Sigmoid colon (tissue), 7 donors: Measurements from ENCODE around the gene PECR. TPM values are rescaled to one million over a fixed set of nuclear protein-coding genes. Genes with fewer than 3 reads are reported as not detected.

Source experiments
- DNase-seq: peaks from one replicate; pipeline ENCODE4 v3.0.0-alpha.2; 2019
- H3K27ac ChIP-seq, 4 donors: fragments of 200-600 bp; sonication (generic); one replicate each; pipeline ENCODE4 v1.5.1; 2016 to 2019; ENCODE audit warnings: mild to moderate bottlenecking in 1 of 4
- H3K27me3 ChIP-seq, 3 donors: fragments of 200-600 bp; sonication (generic); one replicate each; pipeline ENCODE4 v1.5.1; 2019; ENCODE audit warnings: mild to moderate bottlenecking in 1 of 3
- H3K36me3 ChIP-seq, 4 donors: fragments of 200-600 bp; sonication (generic); one replicate each; pipeline ENCODE4 v1.5.1; 2016 to 2019
- H3K4me1 ChIP-seq, 4 donors: fragments of 200-600 bp; sonication (generic); one replicate each; pipeline ENCODE4 v1.5.1; 2017 to 2019
- H3K4me3 ChIP-seq, 4 donors: fragments of 200-600 bp; sonication (generic); one replicate each; pipeline ENCODE4 v1.5.1; 2017 to 2019; ENCODE audit warnings: mild to moderate bottlenecking in 2 of 4, moderate library complexity in 1 of 4
- H3K9me3 ChIP-seq, 4 donors: fragments of 200-600 bp in 3 of 4; sonication (generic) in 3 of 4; one replicate each; pipeline versions ENCODE4 v1.5.1 to v1.6.1; 2013 to 2019
- CTCF ChIP-seq, 4 experiments: fragments of 450-650 bp in 3 of 4; fragments of 200-600 bp in 1 of 4; IDR thresholded peaks; one replicate each; pipeline ENCODE4 v1.5.1; 2016 to 2019; ENCODE audit warnings: antibody characterized with exemption in 4 of 4, mild to moderate bottlenecking in 3 of 4, moderate library complexity in 2 of 4
- EP300 ChIP-seq, 4 donors: sonication (generic); formaldehyde crosslinking; IDR thresholded peaks; one replicate each; pipeline ENCODE4 v1.6.1; 2017; ENCODE audit warnings: antibody characterized with exemption in 4 of 4
- POLR2A ChIP-seq, 2 donors: fragments of 450-650 bp; IDR thresholded peaks; one replicate each; pipeline ENCODE4 v1.6.1; 2016; ENCODE audit warnings: antibody characterized with exemption in 2 of 2, mild to moderate bottlenecking in 2 of 2, moderate library complexity in 2 of 2
- POLR2AphosphoS5 ChIP-seq, 4 donors: sonication (generic); formaldehyde crosslinking; IDR thresholded peaks; one replicate each; pipeline ENCODE4 v1.6.1; 2017; ENCODE audit warnings: antibody characterized with exemption in 4 of 4
- WGBS, 2 donors: extraction: QIAGEN DNeasy Blood & Tissue Kit; methylation state at CpG; one replicate each; pipeline ENCODE4 v1.1.7; 2013; 5-methylcytosine and 5-hydroxymethylcytosine counted together
- intact Hi-C: fragments of 100-400 bp; cut with DNase I; formaldehyde crosslinking; loops from one replicate; pipeline ENCODE4 v1.15.1; 2023
- polyA plus RNA-seq, 3 donors: library from polyadenylated mRNA; stranded (reverse); fragments of 200-250 nt; gene quantifications; one replicate each; pipeline ENCODE4 v1.2.3, GENCODE V29; 2013
- total RNA-seq, 4 donors: library from RNA; depleted of rRNA; stranded (reverse); fragments of >200 nt; gene quantifications; one replicate each; pipeline ENCODE4 v1.1.0, GENCODE V29; 2016
- donor health status: healthy with polysubstance abuse.
- donor health status: Bipolar disorder and iron deficiency.
- donor health status: healthy.

PECR gene
- total and polyA plus RNA-seq, 7 donors = 5.0 to 25.9 (median 13.9) TPM

GRCh38 chr2:216086207-216086893 is 4.7 kb upstream of the PECR start:
- no peaks in the 10 kb centered on the region for H3K9me3 ChIP-seq
- no peaks in the 10 kb centered on the region for H3K27me3 ChIP-seq
- no peak for DNase-seq
- no peak overlapping the region for H3K4me3 ChIP-seq
- no peaks in the 10 kb centered on the region for H3K36me3 ChIP-seq
- WGBS, 2 donors = 65 to 86% methylated on average over 2 of the region's 2 CpGs
- peaks cover 0 to 12% (median 6%) of the 10 kb centered on the region in 4 donors for H3K4me1 ChIP-seq
- intact Hi-C loops = no loop called here
- TF ChIP-seq POLR2AphosphoS5 (IDR thresholded peaks at IDR 0.05) (no peak), EP300 (IDR thresholded peaks at IDR 0.05) (no peak), POLR2A (IDR thresholded peaks at IDR 0.05) (no peak), CTCF (IDR thresholded peaks at IDR 0.05) (no peak)
- no peak overlapping the region for H3K27ac ChIP-seq

- DNase-seq = no peak
- H3K4me3 ChIP-seq = no peak overlapping the region
- intact Hi-C loops = no loop called here
- no peaks in the 10 kb centered on the region for H3K9me3 ChIP-seq
- no peak overlapping the region for H3K27ac ChIP-seq
- no peaks in the 10 kb centered on the region for H3K27me3 ChIP-seq
- TF ChIP-seq CTCF (IDR thresholded peaks at IDR 0.05) (no peak), POLR2AphosphoS5 (IDR thresholded peaks at IDR 0.05) (no peak), POLR2A (IDR thresholded peaks at IDR 0.05) (no peak), EP300 (IDR thresholded peaks at IDR 0.05) (no peak)
- H3K4me1 ChIP-seq = peaks cover 0 to 19% (median 14%) of the 10 kb centered on the region in 4 donors
- H3K36me3 ChIP-seq = no peaks in the 10 kb centered on the region
- WGBS, 2 donors = 48 to 75% methylated on average over 3 of the region's 3 CpGs
Observed at GRCh38 chr2:216084547-216084946, 2.9 kb upstream of the PECR start.

GRCh38 chr2:216083464-216084281 is 2.1 kb upstream of the PECR start:
- no peak overlapping the region for H3K27ac ChIP-seq
- no peaks in the 10 kb centered on the region for H3K36me3 ChIP-seq
- TF ChIP-seq POLR2AphosphoS5 (IDR thresholded peaks at IDR 0.05) (no peak), POLR2A (IDR thresholded peaks at IDR 0.05) (no peak), CTCF (IDR thresholded peaks at IDR 0.05) (no peak), EP300 (IDR thresholded peaks at IDR 0.05) (no peak)
- no peaks in the 10 kb centered on the region for H3K9me3 ChIP-seq
- no peak for DNase-seq
- intact Hi-C loops = no loop called here
- H3K4me3 ChIP-seq = no peak overlapping the region
- no peaks in the 10 kb centered on the region for H3K27me3 ChIP-seq
- peaks cover 0 to 19% (median 14%) of the 10 kb centered on the region in 4 donors for H3K4me1 ChIP-seq
- 89 to 90% methylated on average over 11 of the region's 11 CpGs for WGBS, 2 donors

GRCh38 chr2:216082805-216083204 is 1.2 kb upstream of the PECR start:
- 69 to 73% methylated on average over 3 of the region's 3 CpGs for WGBS, 2 donors
- Histone ChIP-seq H3K9me3 (no peaks in the 10 kb centered on the region), H3K27ac (no peak overlapping the region), H3K4me1 (peaks cover 0 to 19% (median 14%) of the 10 kb centered on the region in 4 donors), H3K36me3 (no peaks in the 10 kb centered on the region), H3K27me3 (no peaks in the 10 kb centered on the region), H3K4me3 (no peak overlapping the region)
- intact Hi-C loops = no loop called here
- no peak for DNase-seq
- no peak for TF ChIP-seq POLR2A (IDR thresholded peaks at IDR 0.05)
- no peak for TF ChIP-seq CTCF (IDR thresholded peaks at IDR 0.05)
- no peak for TF ChIP-seq POLR2AphosphoS5 (IDR thresholded peaks at IDR 0.05)
- TF ChIP-seq EP300 (IDR thresholded peaks at IDR 0.05) = no peak
